Colonic mucosa (tissue), 4 donors: ENCODE data around the gene TPST1. TPM values are rescaled to one million over a fixed set of nuclear protein-coding genes. Genes with fewer than 3 reads are reported as not detected.

Experiments
- DNase-seq: peaks from one replicate; pipeline ENCODE4 v3.0.0-alpha.2; 2020
- H3K27ac ChIP-seq: fragments of 200-600 bp; one replicate; pipeline ENCODE4 v1.8.0; 2021
- H3K27me3 ChIP-seq: fragments of 200-600 bp; one replicate; pipeline ENCODE4 v1.8.0; 2021
- H3K36me3 ChIP-seq: fragments of 200-600 bp; one replicate; pipeline ENCODE4 v1.8.0; 2021
- H3K4me1 ChIP-seq: fragments of 200-600 bp; one replicate; pipeline ENCODE4 v1.8.0; 2021; ENCODE audit warnings: mild to moderate bottlenecking
- H3K4me3 ChIP-seq: fragments of 200-600 bp; one replicate; pipeline ENCODE4 v1.8.0; 2021
- H3K9ac ChIP-seq, 2 donors: one replicate each; pipeline ENCODE4 v1.7.0; 2013; ENCODE audit warnings: control low read depth in 2 of 2, low read depth in 2 of 2, low read length in 2 of 2
- H3K9me3 ChIP-seq: fragments of 200-600 bp; one replicate; pipeline ENCODE4 v1.8.0; 2021
- intact Hi-C: fragments of 100-400 bp; cut with DNase I; formaldehyde crosslinking; loops from one replicate; pipeline ENCODE4 v1.14.1; 2022
- total RNA-seq, 2 donors: library from RNA; stranded (reverse); fragmentation: NEBNext Ultra II Directional in 1 of 2; extraction: Animal tissue kit (Norgen Biotek cat#: 25700) in 1 of 2; gene quantifications; one replicate each; pipeline ENCODE4 v1.2.1, GENCODE V29; 2021
- TF ChIP-seq, protein P1 (sequence below): fragments of 200-600 bp; IDR thresholded peaks from one replicate; pipeline ENCODE4 v1.8.0; 2022; ENCODE audit warnings: antibody characterized with exemption, mild to moderate bottlenecking
- donor health status: healthy.
- donor health status: DM: no; HTN: no; CAD: no.
- donor health status: DM: no; HTN: no; CAD: no.

TPST1 gene
- total RNA-seq, 2 donors from 2014 or later, result 3.6 to 6.1 TPM

DNA sequence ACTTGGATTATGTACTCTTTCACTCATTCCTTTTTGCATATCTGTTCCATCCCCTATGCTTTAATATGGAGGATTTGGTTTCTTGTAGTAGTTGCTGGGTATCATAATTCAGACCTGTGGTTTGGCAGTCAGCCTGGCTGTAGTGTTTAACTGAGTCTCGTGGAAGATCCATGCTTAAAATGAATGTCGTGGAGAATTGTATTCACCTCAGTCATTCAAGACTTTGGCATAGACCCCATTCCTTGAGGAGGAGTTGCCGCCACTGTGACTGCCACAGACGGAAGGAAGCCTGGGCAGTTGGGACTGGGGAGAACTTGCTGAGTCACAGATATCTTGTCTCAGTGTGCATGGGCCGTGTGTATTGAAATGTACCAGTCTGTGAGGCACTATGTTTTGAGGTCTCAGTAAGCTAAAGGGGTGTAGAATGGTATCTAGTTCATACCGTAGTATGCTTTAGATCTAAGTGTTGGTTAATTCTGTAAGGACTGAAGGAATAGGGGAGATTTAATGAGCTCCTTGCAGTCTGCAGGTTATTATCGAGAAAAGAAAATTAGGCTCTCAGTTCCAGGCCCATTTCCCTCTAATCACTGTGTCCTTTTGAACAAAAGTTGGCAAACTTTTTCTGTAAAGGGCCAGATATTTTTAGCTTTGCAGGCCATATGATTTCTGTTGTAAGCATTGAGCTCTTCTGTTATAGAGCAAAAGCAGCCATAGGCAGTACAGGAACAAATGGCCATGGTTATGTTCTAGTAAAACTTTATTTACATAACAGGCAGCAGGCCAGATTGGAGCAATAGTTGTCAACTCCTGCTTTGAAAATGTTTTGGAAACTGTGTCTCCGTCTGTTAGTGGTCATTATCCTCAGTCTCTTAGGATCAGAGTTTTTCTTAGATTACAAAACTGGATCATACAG is 76.8 kb downstream of the TPST1 start:
- no peak for DNase-seq
- Histone ChIP-seq H3K27me3 (no peaks in the 10 kb centered on the region), H3K9me3 (no peaks in the 10 kb centered on the region), H3K27ac (no peak overlapping the region), H3K4me3 (no peak overlapping the region), H3K9ac (no peak overlapping the region), H3K36me3 (no peaks in the 10 kb centered on the region), H3K4me1 (no peaks in the 10 kb centered on the region)
- TF ChIP-seq, protein P1, sequence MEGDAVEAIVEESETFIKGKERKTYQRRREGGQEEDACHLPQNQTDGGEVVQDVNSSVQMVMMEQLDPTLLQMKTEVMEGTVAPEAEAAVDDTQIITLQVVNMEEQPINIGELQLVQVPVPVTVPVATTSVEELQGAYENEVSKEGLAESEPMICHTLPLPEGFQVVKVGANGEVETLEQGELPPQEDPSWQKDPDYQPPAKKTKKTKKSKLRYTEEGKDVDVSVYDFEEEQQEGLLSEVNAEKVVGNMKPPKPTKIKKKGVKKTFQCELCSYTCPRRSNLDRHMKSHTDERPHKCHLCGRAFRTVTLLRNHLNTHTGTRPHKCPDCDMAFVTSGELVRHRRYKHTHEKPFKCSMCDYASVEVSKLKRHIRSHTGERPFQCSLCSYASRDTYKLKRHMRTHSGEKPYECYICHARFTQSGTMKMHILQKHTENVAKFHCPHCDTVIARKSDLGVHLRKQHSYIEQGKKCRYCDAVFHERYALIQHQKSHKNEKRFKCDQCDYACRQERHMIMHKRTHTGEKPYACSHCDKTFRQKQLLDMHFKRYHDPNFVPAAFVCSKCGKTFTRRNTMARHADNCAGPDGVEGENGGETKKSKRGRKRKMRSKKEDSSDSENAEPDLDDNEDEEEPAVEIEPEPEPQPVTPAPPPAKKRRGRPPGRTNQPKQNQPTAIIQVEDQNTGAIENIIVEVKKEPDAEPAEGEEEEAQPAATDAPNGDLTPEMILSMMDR, result no peak
- intact Hi-C loops, result no loop called here

DNA sequence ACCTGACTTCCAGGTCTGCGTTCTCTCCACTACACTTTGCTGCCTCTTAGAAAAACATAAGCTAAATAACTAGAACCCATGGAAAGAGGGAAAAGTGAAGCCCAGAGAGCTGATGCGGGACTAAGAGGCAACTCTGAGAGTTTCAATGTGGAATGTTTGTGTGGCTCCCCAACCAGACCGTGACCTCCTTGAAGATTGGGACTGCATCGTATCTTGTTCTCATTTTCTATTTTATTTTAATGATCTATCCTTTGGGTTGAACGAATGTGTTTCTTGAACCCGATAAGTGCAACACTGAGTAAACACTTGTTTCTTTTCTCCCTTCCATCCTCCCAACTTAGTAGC is 77.4 kb downstream of the TPST1 start:
- no peaks in the 10 kb centered on the region for H3K9me3 ChIP-seq
- no peaks in the 10 kb centered on the region for H3K36me3 ChIP-seq
- no peak overlapping the region for H3K9ac ChIP-seq
- intact Hi-C loops, result no loop called here
- TF ChIP-seq, protein P1, result no peak
- H3K27ac ChIP-seq, result no peak overlapping the region
- H3K4me3 ChIP-seq, result no peak overlapping the region
- DNase-seq, result no peak
- H3K27me3 ChIP-seq, result no peaks in the 10 kb centered on the region
- no peaks in the 10 kb centered on the region for H3K4me1 ChIP-seq

DNA sequence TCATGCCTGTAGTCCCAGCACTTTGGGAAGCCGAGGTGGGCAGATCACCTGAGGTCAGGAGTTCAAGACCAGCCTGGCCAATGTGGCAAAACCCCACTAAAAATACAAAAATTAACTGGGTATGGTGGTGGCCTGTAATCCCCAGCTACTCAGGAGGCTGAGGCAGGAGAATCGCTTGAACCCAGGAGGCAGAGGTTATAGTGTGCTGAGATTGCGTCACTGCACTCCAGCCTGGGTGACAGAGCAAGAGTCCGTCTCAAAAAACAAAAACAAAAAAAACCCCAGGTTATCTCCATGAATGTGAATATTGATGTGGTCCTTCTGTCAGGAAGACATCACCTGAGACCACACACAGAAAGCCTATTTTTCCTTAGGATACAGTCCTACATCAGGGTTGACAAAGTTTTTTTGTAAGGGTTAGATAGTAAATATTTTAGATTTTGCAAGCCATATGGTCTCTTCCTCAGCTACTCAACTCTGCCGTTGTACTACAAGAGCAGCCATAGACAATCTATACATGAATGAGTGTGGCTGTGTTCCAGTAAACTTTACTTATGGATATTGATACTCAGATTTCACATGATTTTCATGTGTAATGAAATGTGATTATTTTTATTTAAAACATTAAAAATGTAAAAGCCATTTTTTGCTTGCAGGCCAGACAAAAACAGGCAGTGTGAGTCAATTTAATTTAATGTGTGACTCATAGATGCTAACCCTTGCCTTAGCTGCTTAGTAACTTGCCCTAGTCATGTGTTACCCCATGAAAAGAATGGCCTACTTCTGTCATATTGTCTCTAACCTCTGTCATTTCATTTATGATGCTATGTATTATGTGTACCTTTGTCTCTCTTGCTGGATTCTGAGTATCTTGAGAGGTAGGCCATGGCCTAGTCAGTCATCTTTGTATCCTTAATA is 78.1 kb downstream of the TPST1 start:
- Histone ChIP-seq H3K36me3 (no peaks in the 10 kb centered on the region), H3K9ac (no peak overlapping the region), H3K27me3 (no peaks in the 10 kb centered on the region), H3K4me1 (no peaks in the 10 kb centered on the region), H3K4me3 (no peak overlapping the region), H3K9me3 (no peaks in the 10 kb centered on the region), H3K27ac (no peak overlapping the region)
- no peak for DNase-seq
- TF ChIP-seq, protein P1, result no peak
- intact Hi-C loops, result no loop called here

DNA sequence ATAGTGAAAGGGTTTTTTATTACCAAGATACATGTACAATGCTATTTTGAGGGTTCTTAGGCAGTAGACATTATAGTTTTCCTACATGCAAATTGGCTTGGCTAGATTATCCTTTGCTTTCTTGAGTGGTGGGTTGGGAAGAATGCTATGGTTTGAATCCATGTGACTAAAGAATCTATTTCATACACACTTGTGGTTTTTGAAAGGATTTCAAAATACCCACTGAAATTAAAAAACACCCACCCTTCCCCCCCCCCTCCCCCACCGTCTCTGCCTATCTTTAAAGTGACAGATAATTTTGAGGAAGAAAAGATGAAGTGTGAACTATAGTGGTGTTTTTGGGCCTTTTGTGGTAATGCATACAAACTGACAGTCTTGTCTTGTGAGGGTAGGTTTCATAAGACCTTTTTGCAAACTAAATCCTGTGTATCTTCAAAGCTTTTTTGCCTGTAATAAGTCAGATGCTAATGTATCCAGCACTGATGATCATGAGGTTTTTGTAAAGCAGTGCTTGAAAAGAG is 90.9 kb downstream of the TPST1 start:
- no peak for DNase-seq
- no peak overlapping the region for H3K9ac ChIP-seq
- H3K4me1 ChIP-seq, result no peaks in the 10 kb centered on the region
- intact Hi-C loops, result no loop called here
- TF ChIP-seq, protein P1, result no peak
- no peak overlapping the region for H3K27ac ChIP-seq
- no peak overlapping the region for H3K4me3 ChIP-seq
- no peaks in the 10 kb centered on the region for H3K9me3 ChIP-seq
- no peaks in the 10 kb centered on the region for H3K27me3 ChIP-seq
- H3K36me3 ChIP-seq, result no peaks in the 10 kb centered on the region

DNA sequence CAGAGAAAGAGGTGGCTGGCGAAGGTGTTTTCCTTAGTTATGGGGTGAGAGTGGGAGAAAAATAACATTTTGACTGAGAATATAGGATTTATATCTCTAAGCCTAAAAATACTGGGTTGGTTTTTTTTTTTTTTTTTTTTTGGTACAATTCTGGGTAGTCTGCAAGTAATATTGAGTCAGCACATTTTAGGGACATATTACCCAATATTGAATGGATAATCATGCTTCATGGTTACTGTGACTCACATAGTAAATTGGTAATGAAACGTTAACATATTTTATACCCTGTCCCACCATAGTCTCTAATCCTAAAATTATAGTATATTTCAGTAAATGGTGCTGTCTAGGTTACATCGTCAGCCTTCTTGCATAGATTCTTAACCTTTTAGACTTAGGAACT is 91.4 kb downstream of the TPST1 start:
- no peaks in the 10 kb centered on the region for H3K36me3 ChIP-seq
- H3K27ac ChIP-seq, result no peak overlapping the region
- no peaks in the 10 kb centered on the region for H3K9me3 ChIP-seq
- H3K4me1 ChIP-seq, result no peaks in the 10 kb centered on the region
- intact Hi-C loops, result no loop called here
- no peaks in the 10 kb centered on the region for H3K27me3 ChIP-seq
- TF ChIP-seq, protein P1, result no peak
- no peak overlapping the region for H3K4me3 ChIP-seq
- no peak for DNase-seq
- H3K9ac ChIP-seq, result no peak overlapping the region
